GM21528 (cell line): ENCODE results near the gene KRT86.

Source experiments
- ATAC-seq: cut with Tn5 transposase; IDR thresholded peaks from one replicate; pipeline ENCODE4 v1.9.1; 2021; ENCODE audit warnings: mild to moderate bottlenecking, moderate library complexity; ENCODE audit not compliant: unreplicated experiment, low FRiP score

The KRT86 gene

DNA sequence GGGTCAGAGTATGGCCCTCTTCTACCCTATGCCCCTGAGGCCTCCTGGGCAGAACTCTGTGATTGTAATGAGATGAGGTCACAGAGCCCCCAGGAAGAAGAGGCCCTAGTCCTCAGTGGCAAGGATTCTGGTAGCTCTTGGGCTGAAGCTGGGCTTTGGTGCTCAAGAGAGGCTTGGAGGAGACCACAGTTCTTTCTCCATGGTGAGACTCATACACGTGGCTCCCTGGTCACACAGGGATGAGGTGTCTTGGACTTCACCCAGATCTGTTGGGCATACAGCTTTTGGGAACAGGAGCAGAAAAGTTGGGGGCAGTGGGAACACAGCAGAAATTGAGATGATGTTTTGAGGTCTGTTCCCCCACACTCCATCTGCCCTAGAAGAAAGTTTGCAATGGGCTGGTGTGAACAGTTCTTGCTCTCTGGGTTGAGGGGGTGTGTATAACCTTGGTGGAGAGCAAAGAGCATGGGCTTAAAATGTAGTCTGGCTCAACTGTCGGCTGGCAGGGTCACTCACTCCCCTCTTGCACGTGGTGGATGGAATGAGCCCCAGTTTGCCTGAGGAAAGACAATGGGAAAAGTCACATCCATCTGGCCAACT lies at the start of gene KRT86:
Gene KRT86, plus strand, starts transcription at position 125 of the 600 bp plus-strand sequence. CDS start 27,272 bp downstream, outside the sequence.
- ATAC-seq: no peak

DNA sequence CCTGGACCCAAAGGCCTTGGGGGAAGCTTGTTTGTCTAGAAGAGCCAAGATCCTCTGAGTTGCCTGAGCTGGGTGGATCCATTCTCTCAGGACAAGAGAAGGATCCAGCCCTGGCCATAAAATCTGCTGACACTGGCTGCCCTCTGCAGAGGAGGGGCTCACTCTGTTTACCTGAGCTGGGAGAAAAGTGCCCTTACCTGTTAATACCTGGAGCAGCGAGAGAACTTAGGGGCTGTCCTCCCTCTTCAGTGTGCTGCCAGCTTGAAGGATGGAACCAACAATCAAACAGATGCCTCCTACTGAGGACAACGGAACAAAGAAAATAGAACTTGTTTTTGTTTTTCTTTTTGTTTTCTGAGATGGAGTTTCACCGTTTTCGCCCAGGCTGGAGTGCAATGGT lies 48.7 kb upstream of the KRT86 start:
- ATAC-seq: no peak

DNA sequence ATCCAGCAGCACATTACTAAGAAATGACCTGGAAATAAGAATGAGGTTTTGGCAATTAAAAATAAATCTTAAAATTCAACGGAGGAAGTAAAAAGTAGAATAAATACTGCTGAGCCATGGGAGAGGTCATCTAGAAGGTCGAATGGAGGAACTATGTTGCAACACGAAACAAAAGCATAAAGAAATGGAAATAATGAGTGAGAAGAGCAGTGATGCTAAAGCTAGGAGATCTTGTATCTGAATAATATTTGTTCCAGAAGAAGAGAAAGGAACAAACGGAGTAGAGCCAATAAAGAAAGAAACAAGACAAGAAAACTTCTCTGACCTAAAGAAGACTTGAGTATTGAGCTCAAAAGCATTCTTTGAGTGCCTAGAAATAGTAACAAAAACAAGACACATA lies 48.0 kb upstream of the KRT86 start:
- ATAC-seq: no peak

DNA sequence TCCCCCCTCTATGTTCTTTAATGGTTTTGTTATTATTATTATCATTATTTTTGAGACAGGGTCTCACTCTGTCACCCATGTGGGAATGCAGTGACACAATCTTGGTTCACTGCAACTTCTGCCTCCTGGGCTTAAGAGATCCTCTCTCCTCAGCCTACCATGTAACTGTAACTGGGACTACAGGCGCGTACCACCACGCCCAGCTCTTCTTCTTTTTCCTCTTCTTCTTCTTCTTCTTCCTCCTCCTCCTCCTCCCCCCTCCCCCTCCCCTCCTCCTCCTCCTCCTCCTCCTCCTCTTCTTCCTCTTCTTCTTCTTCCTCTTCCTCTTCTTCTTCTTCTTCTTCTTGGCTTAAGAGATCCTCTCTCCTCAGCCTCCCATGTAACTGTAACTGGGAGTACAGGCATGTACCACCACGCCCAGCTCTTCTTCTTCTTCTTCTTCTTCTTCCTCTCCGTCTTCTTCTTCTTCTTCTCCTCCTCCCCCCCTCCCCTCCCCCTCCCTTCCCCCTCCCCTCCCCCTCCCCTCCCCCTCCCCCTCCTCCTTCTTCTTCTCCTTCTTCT lies 46.8 kb upstream of the KRT86 start:
- no peak for ATAC-seq

DNA sequence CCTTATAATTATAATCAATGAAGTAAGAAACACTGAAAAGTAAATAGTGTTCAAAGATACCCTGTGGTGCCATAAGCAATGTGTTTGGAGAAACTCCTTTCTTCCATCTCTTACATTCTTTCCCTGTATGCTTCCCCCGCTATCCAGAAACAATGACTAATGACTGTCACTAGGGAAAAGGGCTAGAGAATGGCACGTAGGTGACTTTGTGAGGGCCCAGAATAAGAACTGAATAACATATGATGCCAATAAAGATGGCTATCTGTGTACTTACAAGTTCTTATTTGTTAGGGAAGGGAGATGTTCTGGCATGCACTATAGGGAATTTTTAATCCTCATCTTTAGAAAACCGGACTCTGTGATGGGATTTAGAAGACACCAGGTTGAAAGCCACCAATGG lies 46.1 kb upstream of the KRT86 start:
- ATAC-seq: no peak

DNA sequence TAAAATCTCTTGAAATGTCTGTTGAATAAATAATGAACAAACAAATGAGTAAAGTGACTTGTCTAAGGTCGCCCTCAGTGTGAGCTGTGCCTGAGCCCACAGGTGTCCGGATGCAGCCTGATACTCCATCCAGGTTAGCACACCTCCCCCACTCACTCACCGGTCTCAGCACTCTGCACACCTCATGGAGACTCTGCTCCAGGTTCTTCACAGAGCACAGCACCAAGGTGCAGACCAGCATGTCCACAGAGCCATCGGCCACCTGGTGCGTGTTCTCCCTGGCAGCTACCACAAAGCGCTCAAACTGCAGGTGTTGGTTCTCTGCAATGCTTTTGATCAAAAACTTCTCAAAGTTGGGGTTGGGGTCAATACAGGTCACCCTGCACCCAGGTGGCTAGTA lies 45.5 kb upstream of the KRT86 start:
- ATAC-seq: no peak

DNA sequence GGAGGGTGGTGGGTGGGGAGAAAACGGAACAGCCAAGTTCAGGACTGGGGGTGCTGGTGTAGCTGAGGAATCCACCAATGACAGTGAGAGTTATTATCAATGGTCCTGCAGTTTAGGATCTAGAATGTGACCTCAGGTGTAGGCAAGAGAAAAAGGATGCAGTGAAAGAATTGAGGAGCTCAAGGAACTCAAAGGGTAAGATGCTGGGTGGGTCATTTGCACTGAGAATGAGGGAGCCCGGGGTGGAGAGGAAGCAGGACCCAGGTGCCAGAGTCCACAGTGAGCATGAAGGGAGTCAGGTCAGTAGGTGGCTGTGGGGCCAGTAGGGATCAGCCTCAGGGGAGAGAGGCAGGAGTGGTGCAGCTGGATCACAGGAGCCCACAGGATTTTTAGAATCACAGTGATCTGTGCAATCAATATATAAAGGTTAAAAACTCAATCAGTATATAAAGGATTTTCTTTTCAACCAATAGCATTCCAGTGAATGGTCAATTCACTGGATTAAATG lies 44.6 kb upstream of the KRT86 start:
- ATAC-seq: no peak

DNA sequence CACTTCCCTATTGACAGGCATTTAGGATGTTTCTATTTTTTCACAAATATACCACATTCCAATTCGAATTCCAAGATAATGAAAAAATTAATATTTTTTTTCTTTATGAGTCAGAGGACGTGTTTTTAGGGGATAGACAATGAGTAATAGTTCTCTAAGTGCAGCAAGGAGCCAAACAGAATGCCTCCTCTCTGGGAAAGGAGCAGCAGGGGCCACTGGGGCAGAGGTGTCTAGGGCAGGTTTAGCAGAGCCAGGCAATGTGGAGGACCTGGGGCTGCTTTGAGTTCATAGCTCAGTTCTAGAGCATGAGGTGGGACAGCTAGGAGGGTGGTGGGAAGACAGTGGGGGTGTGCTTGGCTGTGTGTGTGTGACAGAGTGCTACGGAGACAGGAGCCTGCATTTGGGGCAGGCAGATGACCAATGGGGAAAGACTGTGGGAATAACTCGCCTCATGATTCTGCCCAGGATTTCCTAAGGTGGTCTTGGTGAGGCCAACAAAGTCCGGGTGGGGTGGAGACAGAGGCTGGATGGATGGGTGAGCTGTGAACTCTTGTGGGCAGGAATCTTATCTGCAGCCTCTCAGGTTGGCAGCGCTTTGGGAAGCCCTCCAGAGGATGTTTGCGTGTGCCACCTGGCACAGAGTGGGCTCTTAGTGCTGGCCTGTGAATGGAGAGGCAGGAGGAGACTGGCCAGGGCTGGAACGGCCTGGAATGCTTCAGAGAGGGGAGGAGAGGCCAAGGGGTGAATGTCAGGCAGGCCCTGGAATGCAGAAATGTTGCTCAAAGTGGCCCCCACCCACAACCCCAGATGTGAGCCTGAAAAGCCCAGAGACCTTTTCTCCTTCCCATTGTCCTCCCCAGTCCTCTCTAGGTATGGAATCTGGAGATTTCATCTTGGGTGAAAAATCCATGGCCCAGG lies 43.8 kb upstream of the KRT86 start:
- no peak for ATAC-seq

DNA sequence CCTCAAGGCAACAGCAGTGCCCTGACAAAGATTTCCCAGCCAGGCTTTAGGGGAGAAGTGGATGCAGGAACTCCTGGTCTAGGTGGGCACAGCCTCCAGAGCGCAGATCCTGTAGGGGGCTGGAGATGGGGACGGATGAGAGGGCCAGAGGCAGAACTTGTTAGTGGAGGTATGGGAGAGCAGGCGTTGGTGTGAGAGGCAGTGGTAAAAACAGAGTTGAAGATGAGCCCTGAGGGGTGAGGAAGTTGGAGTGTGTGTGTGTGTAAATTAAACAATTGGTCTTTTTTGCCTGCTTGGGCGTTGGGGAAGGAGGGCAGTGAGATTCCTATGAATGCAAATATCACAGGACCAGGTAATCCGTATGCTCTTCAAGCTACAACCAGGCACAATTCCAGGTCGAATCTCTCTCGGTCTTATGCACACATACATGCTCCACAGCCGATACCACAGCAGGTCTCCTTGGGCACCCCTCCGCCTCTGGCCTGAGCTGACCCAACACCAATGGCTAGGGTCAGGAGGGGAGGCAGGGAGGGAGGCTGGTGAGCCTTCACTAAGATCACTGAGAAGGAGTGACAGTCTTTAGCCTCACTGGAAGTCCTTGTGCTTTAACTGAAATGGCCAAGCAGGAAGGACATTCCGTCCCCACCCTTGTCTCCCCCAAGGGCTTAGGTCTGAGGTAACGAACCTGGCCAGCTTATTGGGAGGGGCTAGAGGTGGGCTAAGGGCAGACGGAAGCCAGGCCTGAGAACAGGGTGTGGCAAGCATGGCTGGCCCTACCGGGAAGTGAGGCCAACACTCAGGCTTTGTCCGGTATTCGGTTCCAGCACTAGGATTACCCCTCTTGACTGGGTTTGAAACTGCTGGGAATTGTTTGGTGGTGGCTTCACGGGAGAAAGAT lies 42.9 kb upstream of the KRT86 start:
- ATAC-seq: no peak

DNA sequence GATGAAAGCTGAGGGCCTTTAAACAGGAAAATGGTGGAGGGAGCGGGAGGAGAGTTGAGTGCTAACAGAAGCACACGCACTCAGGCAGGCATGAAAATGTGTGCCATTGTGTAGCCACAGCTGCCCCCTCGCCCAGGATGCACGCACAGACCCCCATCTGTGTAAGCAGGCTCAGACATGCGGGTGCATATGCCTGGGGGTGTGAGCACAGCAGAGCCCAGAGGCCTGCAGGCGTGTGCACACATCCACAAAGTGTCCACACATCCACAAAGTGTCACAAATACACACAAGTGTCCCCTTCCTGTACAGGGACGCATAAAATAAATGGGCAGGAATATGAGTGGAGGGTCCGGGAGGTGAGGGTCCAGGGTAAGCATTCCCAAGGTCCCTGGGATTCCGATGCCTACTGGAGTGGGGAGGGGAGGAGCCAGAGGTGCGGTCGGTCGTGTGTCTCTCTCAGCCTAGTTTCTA lies 42.2 kb upstream of the KRT86 start:
- ATAC-seq: no peak

DNA sequence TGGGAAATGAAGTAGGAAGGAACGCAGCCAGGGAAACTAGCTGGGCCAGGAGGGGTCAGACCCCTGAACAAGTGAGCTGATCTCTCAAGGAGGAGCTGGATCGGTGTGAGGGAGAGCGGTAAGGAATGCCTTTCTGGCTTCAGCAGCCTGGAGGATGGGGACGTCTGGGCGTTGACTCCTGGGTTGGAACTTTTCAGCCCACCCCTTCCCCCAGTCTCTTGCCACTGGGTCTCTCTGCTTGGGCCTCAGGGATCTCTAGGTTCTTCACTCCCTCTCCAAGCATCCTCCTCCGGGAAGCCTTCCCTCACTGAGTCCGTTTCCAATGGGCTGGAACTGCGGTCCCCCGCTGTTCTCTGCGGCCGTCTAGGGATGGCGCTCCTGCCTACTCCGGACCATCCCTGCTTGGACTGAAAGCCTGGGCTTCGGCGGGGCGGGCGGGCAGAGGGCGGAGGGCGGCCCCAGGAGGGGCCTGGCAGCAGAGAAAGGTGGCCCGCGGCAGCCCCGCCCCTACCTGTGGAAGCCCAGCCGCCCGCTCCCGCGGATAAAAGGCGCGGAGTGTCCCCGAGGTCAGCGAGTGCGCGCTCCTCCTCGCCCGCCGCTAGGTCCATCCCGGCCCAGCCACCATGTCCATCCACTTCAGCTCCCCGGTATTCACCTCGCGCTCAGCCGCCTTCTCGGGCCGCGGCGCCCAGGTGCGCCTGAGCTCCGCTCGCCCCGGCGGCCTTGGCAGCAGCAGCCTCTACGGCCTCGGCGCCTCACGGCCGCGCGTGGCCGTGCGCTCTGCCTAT lies 41.6 kb upstream of the KRT86 start, which contains the start of gene KRT7:
Gene KRT7, plus strand, starts transcription at position 570 of the 788 bp plus-strand sequence. Its CDS starts 54 bp downstream, at position 624.
- ATAC-seq: no peak

DNA sequence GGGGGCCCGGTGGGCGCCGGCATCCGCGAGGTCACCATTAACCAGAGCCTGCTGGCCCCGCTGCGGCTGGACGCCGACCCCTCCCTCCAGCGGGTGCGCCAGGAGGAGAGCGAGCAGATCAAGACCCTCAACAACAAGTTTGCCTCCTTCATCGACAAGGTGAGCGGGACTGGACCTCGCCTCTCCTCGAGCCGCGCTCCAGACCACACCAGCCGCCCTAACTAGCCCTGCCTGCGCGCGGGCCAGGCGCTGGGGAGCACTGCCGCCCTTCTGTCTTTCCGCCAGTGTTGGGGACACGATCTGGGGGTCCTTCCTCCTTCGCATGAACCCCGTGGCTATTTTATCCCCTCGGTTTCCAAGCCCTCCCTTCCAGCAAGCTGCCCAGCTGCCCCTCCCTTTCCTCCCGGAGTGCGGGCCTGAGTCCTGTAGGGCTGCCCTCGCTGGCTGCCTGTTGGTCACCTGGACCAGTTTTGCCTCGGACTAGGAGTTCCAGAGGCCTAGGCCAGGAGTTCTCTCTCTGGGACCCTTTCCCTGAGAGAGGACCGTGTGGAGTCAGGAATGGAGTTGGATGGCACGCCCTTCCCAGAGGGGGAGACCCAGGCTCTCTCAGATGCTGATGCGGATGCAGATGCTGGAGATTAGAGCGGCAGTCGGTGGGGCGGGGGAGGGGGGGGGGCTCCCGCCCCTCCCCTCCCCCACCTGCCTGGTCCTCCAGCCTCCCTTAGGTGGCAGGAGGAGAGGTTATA lies 40.8 kb upstream of the KRT86 start:
- no peak for ATAC-seq

DNA sequence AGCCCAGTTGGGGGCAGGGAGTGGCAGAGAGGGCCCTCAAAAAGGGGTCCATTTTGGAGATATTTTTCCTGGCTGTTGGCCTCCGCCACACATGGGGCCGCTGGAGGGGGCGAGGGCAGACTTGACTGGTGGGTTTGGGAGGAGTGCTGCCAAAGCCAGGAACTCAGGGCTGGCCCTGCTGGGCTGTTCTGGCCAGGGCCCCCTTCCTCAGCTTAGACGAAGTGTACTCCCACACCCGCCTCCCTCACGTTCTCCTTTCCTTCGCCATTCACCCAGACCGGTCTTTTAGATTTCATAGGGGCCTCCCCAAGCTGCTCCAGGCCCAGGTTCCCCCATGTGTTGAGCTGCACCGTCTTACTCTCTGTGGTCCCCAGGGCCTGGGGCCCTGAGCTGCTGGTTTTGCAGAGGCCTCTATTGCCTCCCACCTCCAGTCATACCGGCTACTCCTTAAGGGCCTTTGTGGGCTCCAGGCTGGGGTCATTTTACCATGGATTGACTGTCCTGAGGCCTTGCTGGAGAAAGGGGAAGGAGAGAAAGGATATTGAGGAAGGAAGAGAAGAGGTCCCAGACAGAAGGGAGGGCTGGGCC lies 40.1 kb upstream of the KRT86 start:
- ATAC-seq: no peak

DNA sequence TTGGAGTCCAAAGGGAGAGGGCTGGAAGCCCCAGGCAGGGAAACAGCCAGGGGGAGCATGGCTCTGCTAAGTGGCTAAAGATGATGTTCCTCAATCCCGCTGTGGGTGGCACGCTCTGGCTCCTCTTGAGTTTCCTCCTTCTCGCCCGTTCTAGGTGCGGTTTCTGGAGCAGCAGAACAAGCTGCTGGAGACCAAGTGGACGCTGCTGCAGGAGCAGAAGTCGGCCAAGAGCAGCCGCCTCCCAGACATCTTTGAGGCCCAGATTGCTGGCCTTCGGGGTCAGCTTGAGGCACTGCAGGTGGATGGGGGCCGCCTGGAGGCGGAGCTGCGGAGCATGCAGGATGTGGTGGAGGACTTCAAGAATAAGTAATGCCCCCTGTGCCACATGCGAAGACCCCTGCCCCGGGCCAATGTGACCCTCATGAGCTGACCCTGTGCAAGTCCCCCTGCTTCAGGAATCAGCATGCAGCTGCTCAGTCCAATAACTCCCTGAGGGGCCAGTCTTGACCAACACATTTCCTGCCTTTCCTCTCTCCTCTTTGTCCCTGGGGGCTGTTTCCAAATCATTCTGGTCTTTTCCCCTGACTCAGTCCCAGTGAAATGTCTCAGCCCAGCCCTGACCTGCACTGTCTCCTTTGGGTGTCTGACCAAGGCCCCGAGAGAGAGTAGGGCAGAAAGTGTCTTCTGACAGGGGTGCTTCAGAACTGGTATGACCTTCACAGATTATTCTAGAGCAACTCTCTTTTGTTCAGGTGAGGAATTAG lies 39.3 kb upstream of the KRT86 start:
- no peak for ATAC-seq

DNA sequence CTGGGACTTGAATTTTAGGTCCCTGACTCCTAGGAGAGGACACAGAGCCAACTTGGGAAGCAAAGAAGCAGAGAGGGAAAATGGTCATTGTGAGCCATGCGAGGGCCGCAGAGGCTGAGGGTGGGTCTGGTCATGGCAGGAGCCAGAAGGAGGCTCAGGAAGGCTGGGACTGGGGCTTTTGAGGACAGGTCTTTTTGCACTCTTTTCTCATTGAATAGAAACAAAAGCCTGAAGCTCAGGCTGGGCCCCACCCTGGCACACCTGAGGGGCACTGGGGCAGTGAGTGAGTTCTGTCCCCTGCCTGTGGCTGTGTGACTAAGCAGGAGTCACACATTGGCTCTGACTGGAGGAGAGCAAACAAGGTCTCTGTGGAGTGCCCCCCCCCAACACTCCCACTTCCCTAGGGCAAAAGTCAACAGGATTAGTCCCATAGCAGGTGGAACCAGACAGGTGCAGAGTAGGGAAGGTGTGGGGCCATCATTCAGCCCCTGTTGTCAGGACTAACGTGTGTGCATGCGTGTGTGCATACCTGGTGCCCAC lies 38.6 kb upstream of the KRT86 start:
- ATAC-seq: no peak

DNA sequence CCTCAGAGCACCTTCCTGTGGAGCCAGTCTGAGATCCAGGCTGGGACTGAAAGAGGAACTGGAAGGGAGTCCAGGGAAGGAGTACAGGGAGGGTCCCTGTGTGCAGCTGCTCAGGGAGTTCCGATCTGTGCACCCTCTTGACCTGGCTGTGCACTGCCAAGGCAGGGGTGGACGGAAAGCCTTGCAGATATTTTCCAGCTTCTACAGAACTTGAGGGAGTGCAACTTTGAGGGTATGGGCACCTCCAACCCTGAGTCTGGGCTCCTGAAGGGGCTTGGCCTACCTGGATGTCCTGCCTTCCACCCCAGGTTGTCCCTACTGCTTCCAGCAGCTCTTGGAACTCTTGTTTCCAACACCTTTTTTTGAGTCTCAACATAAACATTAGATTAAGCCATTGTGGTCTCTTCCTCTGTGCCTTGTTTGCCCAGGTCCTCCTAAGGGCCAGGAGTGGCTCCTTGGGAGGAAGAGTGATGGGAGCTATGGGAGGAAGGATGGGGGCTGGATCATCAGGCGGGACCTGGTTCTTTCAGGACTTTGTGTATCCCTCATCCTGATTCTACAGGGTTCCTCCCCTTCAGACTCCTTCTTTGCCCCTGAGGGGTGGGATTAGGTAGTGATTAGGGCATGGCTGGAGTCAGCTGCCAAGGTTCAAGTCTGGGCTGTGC lies 37.9 kb upstream of the KRT86 start:
- no peak for ATAC-seq
